ENCODE measurements around the gene FSD1.

Gene FSD1

DNA sequence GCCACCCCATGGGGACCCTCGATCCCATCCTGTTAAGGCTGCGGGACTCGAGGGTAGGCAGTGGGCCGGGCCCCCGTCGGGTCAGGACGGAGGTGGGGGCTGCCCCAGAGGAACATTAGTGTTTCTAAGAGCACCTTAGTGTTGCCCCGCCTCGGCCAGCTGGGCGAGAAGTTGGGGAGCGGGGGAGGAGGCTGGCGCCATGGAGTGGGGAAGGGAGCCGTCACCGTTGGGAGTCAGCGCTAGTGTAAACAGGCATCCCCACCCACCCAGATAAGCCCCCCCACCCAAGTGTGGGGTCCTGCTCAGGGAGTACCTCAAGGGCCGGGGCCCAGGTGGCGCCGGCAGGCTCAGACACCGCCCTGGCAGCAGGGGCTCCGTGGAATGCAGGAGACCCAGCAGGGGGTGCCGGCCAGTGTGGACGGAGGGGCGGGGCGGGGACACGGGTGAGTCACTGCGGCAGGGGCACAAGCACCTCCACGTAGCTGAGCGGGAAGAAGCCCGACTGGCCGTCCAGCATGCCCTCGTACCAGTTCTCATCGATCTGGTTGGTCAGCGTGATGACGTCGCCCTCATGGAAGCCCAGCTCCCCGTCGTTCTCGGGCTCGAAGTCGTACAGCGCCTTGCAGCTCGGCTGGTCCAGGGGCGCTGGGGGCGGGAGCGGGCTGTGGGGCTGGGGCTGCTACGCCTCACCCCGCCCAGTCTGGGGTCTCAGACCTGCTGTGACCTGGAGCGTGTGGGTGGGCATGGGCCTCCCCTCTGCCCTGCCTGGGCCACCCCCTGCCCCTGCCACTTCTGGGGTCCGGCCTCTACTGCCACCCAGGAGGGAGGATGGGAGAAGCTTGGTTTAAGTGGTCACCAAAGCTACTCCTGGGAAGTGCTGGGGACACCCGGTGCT is 57.0 kb downstream of the FSD1 start:
- in situ Hi-C loops (cut with HindIII; ENCODE audit: low sequenced_read_pairs) = loop anchor here (10.0 kb wide), 2 partner anchors 53 to 83 kb away; no protein-coding TSS in a partner anchor

GRCh38 chr19:4362101-4362828 is 57.9 kb downstream of the FSD1 start:
- in situ Hi-C loops (cut with HindIII; ENCODE audit: low sequenced_read_pairs) = loop anchor here (10.0 kb wide), 2 partner anchors 53 to 83 kb away; no protein-coding TSS in a partner anchor

DNA sequence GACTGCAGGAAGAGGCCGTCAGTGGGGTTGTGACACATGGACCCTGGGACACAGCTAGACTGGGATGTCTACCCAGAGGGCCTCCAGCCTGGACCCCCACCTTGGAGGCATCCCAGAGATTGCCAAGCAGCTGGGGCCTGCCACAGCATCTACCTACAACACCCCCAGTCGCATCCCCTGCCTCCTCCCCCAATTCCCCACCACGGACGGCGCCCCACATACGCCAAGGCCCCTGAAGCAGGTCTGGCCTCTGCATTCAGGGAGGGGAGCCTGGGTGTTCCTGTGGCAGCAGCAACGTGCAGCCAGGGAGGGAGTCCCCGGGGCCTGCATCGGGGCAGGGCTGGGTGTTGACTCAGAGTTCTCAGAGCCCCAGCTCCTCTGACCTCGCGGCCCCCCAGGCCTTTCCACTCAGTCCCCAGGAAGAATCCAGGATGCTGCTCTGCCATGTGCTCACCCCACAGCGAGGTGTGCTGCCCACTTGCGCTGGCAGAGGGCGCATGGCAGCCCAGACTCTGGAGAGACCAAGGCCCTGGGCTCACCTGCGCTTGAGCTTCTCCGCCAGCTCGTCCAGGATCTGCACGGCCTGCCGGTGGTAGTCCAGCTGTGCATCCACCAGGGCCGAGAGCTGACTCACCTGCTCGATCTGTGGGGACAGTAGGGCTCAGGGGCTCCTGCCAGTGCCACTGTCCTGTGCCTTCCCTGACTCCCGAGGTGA is 58.6 kb downstream of the FSD1 start:
- in situ Hi-C loops (cut with HindIII; ENCODE audit: low sequenced_read_pairs) = loop anchor here (10.0 kb wide), 2 partner anchors 52 to 82 kb away; no protein-coding TSS in a partner anchor

DNA sequence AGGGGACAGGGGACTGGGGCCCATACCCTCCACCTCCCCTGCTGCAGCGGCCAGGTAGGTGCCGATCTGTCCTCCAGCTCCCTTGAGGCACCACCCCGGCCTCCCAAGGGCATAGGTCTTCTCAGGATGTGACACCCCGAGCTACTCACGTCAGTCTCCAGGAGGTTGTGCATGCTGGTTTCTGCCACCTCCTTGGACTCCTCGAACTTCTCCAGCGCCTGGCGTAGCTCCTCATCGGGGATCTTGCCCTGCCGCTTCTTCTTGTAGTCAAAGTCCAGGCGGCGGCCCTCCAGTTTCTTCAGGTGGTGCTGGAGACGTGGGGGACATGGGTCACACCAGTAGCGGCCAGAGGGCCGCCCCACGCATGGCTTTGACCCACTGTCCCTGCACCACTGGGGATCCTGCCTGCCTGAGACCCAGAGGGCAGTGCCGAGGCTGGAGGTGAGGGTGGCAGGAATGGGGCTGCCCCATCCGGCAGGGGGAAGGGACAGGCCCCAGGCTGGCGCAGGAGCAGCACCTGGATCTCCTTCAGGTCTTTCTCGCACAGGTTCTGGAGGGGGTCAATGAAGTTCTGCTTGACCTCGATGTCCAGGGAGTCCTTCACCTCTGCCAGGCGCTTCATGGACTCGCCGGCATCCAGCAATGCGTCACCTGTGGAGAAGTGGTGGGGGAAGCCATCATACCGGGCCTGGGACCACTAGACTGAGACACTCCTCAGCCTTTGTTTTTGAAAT is 59.3 kb downstream of the FSD1 start:
- in situ Hi-C loops (cut with HindIII; ENCODE audit: low sequenced_read_pairs) = loop anchor here (10.0 kb wide), 2 partner anchors 51 to 81 kb away; no protein-coding TSS in a partner anchor

DNA sequence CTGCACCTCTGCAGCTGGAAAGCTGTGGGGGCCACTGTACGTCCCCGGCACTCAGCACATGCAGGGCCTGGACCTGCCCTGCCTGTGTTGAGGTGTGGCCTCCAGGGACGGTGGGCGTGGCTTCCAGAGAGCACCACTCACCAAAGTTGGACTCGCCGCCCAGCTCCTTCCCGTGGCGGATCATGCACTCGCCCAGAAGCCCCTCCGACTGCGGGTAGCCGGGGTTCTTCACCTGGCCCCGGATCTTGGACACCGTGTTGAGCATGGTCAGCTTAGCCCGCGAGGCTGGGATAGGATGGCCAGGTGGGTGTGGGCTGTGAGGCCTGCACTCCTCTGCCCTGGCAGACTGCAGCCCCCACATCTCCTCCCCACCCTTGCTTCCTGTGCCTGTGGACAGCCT is 60.9 kb downstream of the FSD1 start:
- in situ Hi-C loops (cut with HindIII; ENCODE audit: low sequenced_read_pairs) = loop anchor here (10.0 kb wide), 2 partner anchors 49 to 79 kb away; no protein-coding TSS in a partner anchor

DNA sequence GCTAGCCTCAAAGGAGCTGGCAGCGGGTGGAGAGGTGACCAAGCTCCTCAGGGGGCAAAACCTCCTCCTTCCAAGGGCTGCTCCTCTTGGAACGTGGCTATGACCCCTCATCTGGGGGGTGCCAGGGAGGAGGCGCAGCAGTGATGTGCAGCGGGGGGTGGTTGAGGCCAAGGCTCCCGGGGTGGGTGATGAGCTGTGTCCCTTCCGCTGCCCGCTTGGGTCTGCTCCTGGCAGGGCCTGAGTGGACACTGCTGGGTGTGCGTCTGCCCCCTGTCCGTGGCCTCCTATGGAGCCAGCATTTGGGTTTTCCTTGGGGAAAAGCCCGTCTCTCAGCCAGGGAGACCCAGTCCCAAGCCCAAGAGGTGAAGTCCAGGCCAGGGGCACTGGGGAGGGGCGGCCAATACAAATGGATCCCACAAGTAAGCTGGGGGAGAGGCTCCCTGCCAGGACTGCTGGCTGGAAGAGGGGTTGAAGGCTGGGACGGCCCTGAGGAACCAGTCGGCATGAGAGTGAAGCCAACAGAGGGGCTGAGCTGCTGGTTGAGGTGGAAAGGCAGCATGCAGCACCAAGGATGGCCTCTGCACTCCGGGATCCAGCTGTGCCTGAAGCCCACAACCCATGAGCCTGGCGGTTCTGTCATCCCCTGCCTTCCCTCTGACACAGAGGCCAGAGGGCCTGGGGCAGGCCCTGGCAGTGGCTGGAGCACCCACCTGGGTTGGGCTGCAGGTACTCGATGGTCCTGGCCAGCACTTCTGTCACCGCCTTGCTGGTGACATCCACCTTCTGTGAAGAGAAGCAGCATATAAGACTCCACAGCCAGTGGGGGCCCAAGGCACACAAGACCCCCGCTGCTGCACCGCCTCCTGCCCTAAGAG is 61.6 kb downstream of the FSD1 start:
- in situ Hi-C loops (cut with HindIII; ENCODE audit: low sequenced_read_pairs) = loop anchor here (10.0 kb wide), 2 partner anchors 49 to 79 kb away; no protein-coding TSS in a partner anchor

DNA sequence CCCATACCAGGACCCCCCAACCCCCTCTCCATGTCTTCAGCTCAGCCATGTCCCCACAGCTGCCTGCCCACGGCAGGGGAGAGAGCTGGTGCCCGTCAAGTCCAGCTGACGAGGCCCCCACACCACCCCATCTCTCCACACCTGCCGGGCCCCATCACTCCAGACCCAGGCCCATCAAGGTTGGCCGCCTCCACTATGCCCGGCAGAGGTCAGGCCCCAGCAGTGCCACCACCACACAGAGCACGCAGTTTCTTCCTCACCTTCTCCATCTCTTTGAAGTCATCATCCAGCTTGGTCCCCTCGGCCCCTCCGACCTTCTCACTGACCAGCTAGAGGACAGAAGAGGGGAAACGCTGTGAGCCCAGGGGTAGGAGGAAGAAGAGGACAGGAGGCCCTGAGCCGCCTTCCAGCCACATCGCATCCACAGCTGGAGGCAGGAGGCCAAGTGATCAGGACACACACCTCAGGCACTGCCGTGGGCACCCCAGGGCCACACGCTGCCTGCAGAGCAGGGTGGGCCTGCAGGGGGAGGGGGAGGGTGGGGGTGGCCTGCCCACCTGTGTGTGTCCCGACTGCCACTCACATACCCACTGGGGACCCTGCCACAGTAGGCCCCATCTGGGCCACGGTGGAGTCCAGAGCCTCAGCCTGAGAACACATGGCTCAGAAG is 62.4 kb downstream of the FSD1 start:
- in situ Hi-C loops (cut with HindIII; ENCODE audit: low sequenced_read_pairs) = loop anchor here (10.0 kb wide), 2 partner anchors 48 to 78 kb away; no protein-coding TSS in a partner anchor

DNA sequence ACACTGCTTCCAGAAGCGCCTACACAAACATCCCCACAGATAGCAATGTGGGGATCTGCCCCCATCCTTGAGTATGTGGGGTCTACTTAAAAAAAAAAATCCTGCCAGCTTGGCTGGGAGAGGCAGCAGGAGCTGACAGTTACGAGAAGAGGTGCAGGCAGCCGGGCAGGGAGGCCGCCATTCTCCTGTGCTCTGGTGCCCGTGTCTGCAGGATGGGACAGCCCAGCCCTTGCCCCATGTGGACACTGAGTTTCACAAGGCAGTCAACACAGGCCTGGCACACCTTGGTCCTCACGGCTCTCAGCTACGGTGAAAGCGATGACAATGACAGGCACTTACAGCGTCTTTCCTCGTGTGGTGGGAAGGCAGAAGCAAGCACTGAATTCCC is 62.9 kb downstream of the FSD1 start:
- in situ Hi-C loops (cut with HindIII; ENCODE audit: low sequenced_read_pairs) = loop anchor here (10.0 kb wide), 2 partner anchors 47 to 77 kb away; no protein-coding TSS in a partner anchor

DNA sequence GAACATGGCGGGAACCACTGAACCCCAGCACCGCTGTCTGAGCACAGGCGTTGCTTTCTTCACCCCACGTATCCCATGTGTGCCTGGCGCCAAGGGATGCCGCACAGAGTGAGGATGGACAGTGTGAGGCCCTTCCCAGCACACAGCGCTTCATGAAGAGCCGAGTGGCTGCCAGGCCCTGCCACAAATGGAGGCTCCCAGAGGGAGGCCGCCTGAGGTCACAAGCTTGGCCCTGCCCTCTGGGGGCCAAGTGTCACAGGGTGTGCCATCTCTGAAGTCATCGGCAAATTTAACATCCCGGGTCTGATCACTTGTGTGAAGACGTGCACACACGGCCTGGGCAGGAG is 63.4 kb downstream of the FSD1 start:
- in situ Hi-C loops (cut with HindIII; ENCODE audit: low sequenced_read_pairs) = loop anchor here (10.0 kb wide), 2 partner anchors 47 to 77 kb away; no protein-coding TSS in a partner anchor

GRCh38 chr19:4368128-4368820 is 63.9 kb downstream of the FSD1 start:
- in situ Hi-C loops (cut with HindIII; ENCODE audit: low sequenced_read_pairs) = loop anchor here (10.0 kb wide), 2 partner anchors 47 to 77 kb away; no protein-coding TSS in a partner anchor

GRCh38 chr19:4369109-4369887 is 64.9 kb downstream of the FSD1 start:
- in situ Hi-C loops (cut with HindIII; ENCODE audit: low sequenced_read_pairs) = loop anchor here (10.0 kb wide), 2 partner anchors 46 to 76 kb away; no protein-coding TSS in a partner anchor

- in situ Hi-C loops (cut with HindIII; ENCODE audit: low sequenced_read_pairs) = loop anchor here (10.0 kb wide), 2 partner anchors 45 to 75 kb away; no protein-coding TSS in a partner anchor
Measured at GRCh38 chr19:4369888-4370260, 65.5 kb downstream of the FSD1 start.

DNA sequence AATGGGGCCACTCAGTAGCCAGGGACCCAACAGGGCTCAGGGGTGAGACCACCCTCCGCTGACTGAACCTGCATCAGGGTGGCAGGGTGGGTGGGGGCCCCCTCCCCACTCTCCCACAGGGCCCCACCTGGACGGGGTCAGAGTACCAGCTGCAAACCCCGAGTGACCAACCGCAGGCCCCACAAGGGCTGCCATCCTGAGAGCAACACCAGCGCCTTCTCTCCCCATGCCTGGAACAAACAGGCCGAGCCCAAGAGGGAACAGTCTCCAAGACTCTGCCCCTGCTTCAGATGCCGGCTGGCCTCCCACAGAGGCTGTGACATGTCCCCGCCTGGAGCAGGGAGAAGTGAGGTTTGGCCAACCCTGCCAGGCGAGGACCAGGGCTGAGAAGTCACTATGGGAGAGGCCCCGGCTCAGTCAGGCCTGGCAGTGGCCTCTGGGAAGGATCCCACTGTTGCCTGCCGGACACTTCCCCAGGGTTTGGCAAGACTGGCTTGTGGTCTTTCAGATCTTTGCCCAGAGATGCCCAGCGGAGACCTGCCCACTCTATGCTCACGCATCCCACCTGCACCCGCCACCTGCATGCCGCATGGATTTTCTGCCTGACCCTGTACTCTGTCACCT is 66.1 kb downstream of the FSD1 start:
- in situ Hi-C loops (cut with HindIII; ENCODE audit: low sequenced_read_pairs) = no loop called here

DNA sequence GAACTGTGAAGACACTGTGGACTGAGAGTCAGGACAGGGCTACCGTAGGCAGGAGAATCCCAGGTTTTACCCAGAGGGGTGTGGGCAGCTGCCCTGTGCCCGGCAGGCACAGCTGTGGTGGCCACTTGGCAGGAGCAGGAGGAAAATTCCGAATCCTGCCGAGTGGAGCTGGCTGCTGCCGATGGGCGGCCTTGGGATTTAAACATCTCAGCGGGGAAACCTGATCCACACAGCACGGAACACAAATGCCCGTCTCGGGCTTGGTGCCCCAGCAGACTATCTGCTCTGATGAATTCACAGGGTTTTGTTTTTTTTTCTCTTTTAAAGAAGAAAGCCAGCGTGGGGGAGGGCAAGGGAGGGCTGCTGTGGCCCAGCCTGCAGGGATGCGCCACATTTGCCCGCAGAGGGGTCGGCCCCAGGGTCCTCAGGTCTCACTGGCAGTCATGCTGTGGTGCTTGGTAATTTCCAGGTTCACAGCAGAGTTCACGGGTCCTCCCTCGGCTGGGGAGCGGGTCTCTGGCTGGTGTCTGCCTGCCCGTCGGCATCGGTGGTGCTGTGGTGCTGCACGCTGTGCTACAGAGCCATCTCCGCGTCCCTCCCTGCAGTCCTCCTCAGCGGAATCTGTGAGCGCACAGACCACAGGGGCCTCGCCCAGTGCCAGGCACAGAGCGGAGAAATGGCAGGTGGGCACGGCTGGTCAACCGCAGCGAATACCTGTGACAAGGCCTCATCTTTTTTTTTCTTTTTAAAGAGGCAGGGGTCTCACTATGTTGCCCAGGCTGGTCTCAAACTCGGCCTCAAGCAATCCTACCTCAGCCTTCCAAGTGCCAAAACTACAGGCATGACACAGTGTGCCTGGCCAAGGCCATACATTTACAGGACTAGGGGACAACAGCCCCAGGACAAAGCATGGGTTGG is 67.1 kb downstream of the FSD1 start:
- in situ Hi-C loops (cut with HindIII; ENCODE audit: low sequenced_read_pairs) = no loop called here

- in situ Hi-C loops (cut with HindIII; ENCODE audit: low sequenced_read_pairs) = no loop called here
Measured at GRCh38 chr19:4372165-4373012, 68.0 kb downstream of the FSD1 start.

All from endothelial cell of hepatic sinusoid (primary cell).